IMR-90 (cell line): ENCODE results near the gene TRIO. TPM values are rescaled to one million over a fixed set of nuclear protein-coding genes. Genes with fewer than 3 reads are reported as not detected.
A peak's percentile ranks its signal among the peaks of the same experiment; 100 is the strongest.

Source experiments
- ATAC-seq: fragments of 200-7000 bp; cut with Tn5 transposase; 2 replicates; pipeline ENCODE4 v1.9.1; 2020; ENCODE audit warnings: low read depth, mild to moderate bottlenecking, moderate library complexity
- BruUV-seq: library from RNA; stranded (reverse); fragments of 400-500 nt; replicated peaks from 2 replicates; lab custom pipeline; 2021; lab: Mats Ljungman, UMichigan
- CTCF ChIA-PET: fragments of 300-600 bp; formaldehyde crosslinking; extraction: SDS; loops from one replicate; lab custom pipeline; 2021; ENCODE audit warnings: antibody characterized with exemption; lab: Yijun Ruan, JAX
- POLR2A ChIA-PET: fragments of 300-600 bp; sonication (Branson Sonifier 250); formaldehyde crosslinking; loops from one replicate; lab custom pipeline; 2022; ENCODE audit warnings: antibody characterized with exemption; ENCODE audit not compliant: unreplicated experiment; lab: Charles Lee
- DNase-seq: peaks from one replicate; pipeline ENCODE4 v3.0.0; 2013
- H2AFZ ChIP-seq: replicated peaks from 2 replicates; pipeline ENCODE3; 2013; ENCODE audit warnings: low read length, mild to moderate bottlenecking; ENCODE audit not compliant: poor library complexity
- H2AK5ac ChIP-seq: 2 replicates; pipeline ENCODE4 v1.6.1; 2013; ENCODE audit warnings: low read depth, low read length, inconsistent platforms
- H2AK9ac ChIP-seq: replicated peaks from 2 replicates; pipeline ENCODE3; 2013; ENCODE audit warnings: mild to moderate bottlenecking, low read depth, low read length, moderate library complexity; ENCODE audit not compliant: poor library complexity
- H2BK120ac ChIP-seq: 2 replicates; pipeline ENCODE4 v1.6.1; 2013; ENCODE audit warnings: low read depth, low read length, inconsistent platforms
- H2BK15ac ChIP-seq: 3 replicates; pipeline ENCODE4 v1.6.1; 2013; ENCODE audit warnings: low read depth, low read length, inconsistent platforms
- H2BK20ac ChIP-seq: 2 replicates; pipeline ENCODE4 v1.6.1; 2013; ENCODE audit warnings: low read depth, mild to moderate bottlenecking, inconsistent platforms, low read length, moderate library complexity
- H2BK5ac ChIP-seq: 2 replicates; pipeline ENCODE4 v1.6.1; 2013; ENCODE audit warnings: mild to moderate bottlenecking, low read depth, low read length, inconsistent platforms; ENCODE audit not compliant: poor library complexity, severe bottlenecking
- H3K14ac ChIP-seq: replicated peaks from 2 replicates; pipeline ENCODE4 v1.6.1; 2013; ENCODE audit warnings: low read depth, low read length, inconsistent platforms
- H3K18ac ChIP-seq: 2 replicates; pipeline ENCODE4 v1.6.1; 2013; ENCODE audit warnings: low read depth, low read length, control low read depth
- H3K23ac ChIP-seq: 2 replicates; pipeline ENCODE4 v1.6.1; 2013; ENCODE audit warnings: low read depth, low read length, inconsistent platforms
- H3K27ac ChIP-seq: 2 replicates; pipeline ENCODE4 v1.5.1; 2013; ENCODE audit warnings: mild to moderate bottlenecking, control low read depth, low read length; ENCODE audit not compliant: insufficient read depth
- H3K27me3 ChIP-seq: 2 replicates; pipeline ENCODE4 v1.6.1; 2013; ENCODE audit warnings: low read length; ENCODE audit not compliant: control insufficient read depth, insufficient read depth
- H3K36me3 ChIP-seq: 2 replicates; pipeline ENCODE4 v1.6.1; 2013; ENCODE audit warnings: low read length, mixed read lengths; ENCODE audit not compliant: control insufficient read depth, insufficient read depth
- H3K4ac ChIP-seq: 2 replicates; pipeline ENCODE4 v1.6.1; 2013; ENCODE audit warnings: low read depth, low read length, inconsistent platforms
- H3K4me1 ChIP-seq: 2 replicates; pipeline ENCODE4 v1.6.1; 2013; ENCODE audit warnings: low read length, mixed read lengths; ENCODE audit not compliant: control insufficient read depth, insufficient read depth
- H3K4me2 ChIP-seq: 2 replicates; pipeline ENCODE4 v1.6.1; 2013; ENCODE audit warnings: low read depth, mild to moderate bottlenecking, control low read depth, low read length, moderate library complexity
- H3K4me3 ChIP-seq: 2 replicates; pipeline ENCODE4 v1.5.1; 2013; ENCODE audit warnings: low read depth, mild to moderate bottlenecking, control low read depth, low read length, moderate library complexity; ENCODE audit not compliant: insufficient read depth
- H3K56ac ChIP-seq: 2 replicates; pipeline ENCODE4 v1.6.1; 2013; ENCODE audit warnings: low read length, inconsistent platforms; ENCODE audit not compliant: insufficient read depth; ENCODE audit errors: extremely low read depth
- H3K79me1 ChIP-seq, 2 experiments: 2 replicates each; pipeline ENCODE4 v1.6.1; 2013; ENCODE audit warnings: low read length in 2 of 2, inconsistent platforms in 1 of 2, low read depth in 1 of 2
- H3K9ac ChIP-seq: 2 replicates; pipeline ENCODE4 v1.6.1; 2013; ENCODE audit warnings: low read depth, low read length, control low read depth
- H3K9me1 ChIP-seq: 2 replicates; pipeline ENCODE4 v1.6.1; 2013; ENCODE audit warnings: low read length, inconsistent platforms; ENCODE audit not compliant: insufficient read depth
- H3K9me3 ChIP-seq: 2 replicates; pipeline ENCODE4 v1.6.1; 2013; ENCODE audit warnings: low read length; ENCODE audit not compliant: control insufficient read depth, insufficient read depth
- H4K20me1 ChIP-seq: 2 replicates; pipeline ENCODE4 v1.6.1; 2013; ENCODE audit warnings: low read length, inconsistent platforms; ENCODE audit not compliant: insufficient read depth
- H4K5ac ChIP-seq: 2 replicates; pipeline ENCODE4 v1.6.1; 2013; ENCODE audit warnings: mild to moderate bottlenecking, low read depth, low read length, control low read depth
- H4K8ac ChIP-seq, 2 experiments: 2 replicates each; pipeline ENCODE4 v1.6.1; 2013; ENCODE audit warnings: low read depth in 2 of 2, low read length in 2 of 2, control low read depth in 1 of 2, inconsistent platforms in 1 of 2
- H4K91ac ChIP-seq: 2 replicates; pipeline ENCODE4 v1.6.1; 2013; ENCODE audit warnings: low read depth, low read length, inconsistent platforms; ENCODE audit not compliant: insufficient read depth
- FOS ChIP-seq: fragments of 150-350 bp; IDR thresholded peaks from 2 replicates; pipeline ENCODE4 v1.6.1; 2016; ENCODE audit warnings: low read depth, low read length
- MXI1 ChIP-seq: IDR thresholded peaks from 2 replicates; pipeline ENCODE4 v1.6.1; 2012; ENCODE audit warnings: low read depth, mild to moderate bottlenecking, low read length, moderate library complexity, borderline replicate concordance
- WGBS, 2 experiments: methylation state at CpG; one replicate each; pipeline versions ENCODE4 v1.1.5 to v1.1.7; 2013; ENCODE audit warnings: missing lambda C conversion rate in 2 of 2; ENCODE audit not compliant: insufficient read length in 1 of 2; ENCODE audit errors: extremely low coverage in 2 of 2; 5-methylcytosine and 5-hydroxymethylcytosine counted together
- dilution Hi-C: fragments of 300-500 bp; cut with HindIII; formaldehyde crosslinking; loops from one replicate; pipeline ENCODE4 v1.14.3; 2018; ENCODE audit warnings: low sequenced_read_pairs; ENCODE audit not compliant: unreplicated experiment
- in situ Hi-C: fragments of 300-500 bp; cut with MboI; formaldehyde crosslinking; loops from 3 replicates; pipeline ENCODE4 v1.14.3; 2019; ENCODE audit warnings: low sequenced_read_pairs, inconsistent platforms, mixed read lengths
- intact Hi-C: fragments of 100-400 bp; cut with micrococcal nuclease; formaldehyde crosslinking; loops from 2 replicates; pipeline ENCODE4 v1.10.0; 2022
- polyA plus RNA-seq, 3 experiments: library from polyadenylated mRNA; depleted of rRNA; stranded (reverse); fragments of >200 nt; gene quantifications; 2 replicates each; pipeline ENCODE4 v1.2.3, GENCODE V29; 2012; ENCODE audit warnings: low replicate concordance in 1 of 3
- total RNA-seq: library from RNA; depleted of rRNA; stranded (reverse); fragments of >200 nt; gene quantifications from 2 replicates; pipeline ENCODE4 v1.2.3, GENCODE V29; 2012

The TRIO gene
- total and polyA plus RNA-seq, 2 of the 4 experiments (the other 2 are of a cell fraction): 206 to 522 TPM

- H4K8ac ChIP-seq: no peak overlapping the region
- H3K56ac ChIP-seq: no peak overlapping the region
- TF ChIP-seq FOS (no peak), MXI1 (no peak)
- no peak overlapping the region for H4K91ac ChIP-seq
- peaks cover 32 to 84% of the 10 kb centered on the region in 2 experiments for H3K79me1 ChIP-seq
- H3K4me1 ChIP-seq: peaks cover 42% of the 10 kb centered on the region
- no peak overlapping the region for H3K9ac ChIP-seq
- H3K14ac ChIP-seq: 0 out of 2 replicates have a peak overlapping the region, but pooled peaks have one; percentile 13
- ChIA-PET CTCF (interaction anchor here (2.5 kb wide), 1 partner anchor 247 kb away, joined by 9 read pairs; no protein-coding TSS in a partner anchor), POLR2A (no interaction called here)
- H2BK20ac ChIP-seq: no peak overlapping the region
- H2AK9ac ChIP-seq: no peak overlapping the region
- 0 out of 2 replicates have a peak overlapping the region, but pooled peaks have one; percentile 4 for H3K27ac ChIP-seq
- WGBS, 2 experiments: no CpG with 5 or more reads among the region's 3 CpGs
- BruUV-seq: no TSS peak
- in situ Hi-C loops (loop anchor here (10.0 to 25.0 kb wide), 2 partner anchors 243 to 611 kb away; no protein-coding TSS in a partner anchor), intact Hi-C loops (no loop called here), dilution Hi-C loops (no loop called here)
- no peak overlapping the region for H3K4ac ChIP-seq
- peaks cover 65% of the 10 kb centered on the region for H3K36me3 ChIP-seq
- H4K5ac ChIP-seq: no peak overlapping the region
- H2BK120ac ChIP-seq: no peak overlapping the region
- no peak overlapping the region for H3K4me3 ChIP-seq
- peaks cover 25% of the 10 kb centered on the region for H3K9me1 ChIP-seq
- H2BK15ac ChIP-seq: no peak overlapping the region
- no peak overlapping the region; the same call in 1 of the 2 replicates for H3K23ac ChIP-seq
- no peaks in the 10 kb centered on the region for H3K27me3 ChIP-seq
- H2AFZ ChIP-seq: no peak overlapping the region
- H3K4me2 ChIP-seq: no peak overlapping the region
- H2BK5ac ChIP-seq: peak overlapping the region; percentile 25
- no peaks in the 10 kb centered on the region for H3K9me3 ChIP-seq
- H2AK5ac ChIP-seq: no peak overlapping the region
- ATAC-seq (no peak), DNase-seq (no peak)
- peaks cover 92% of the 10 kb centered on the region for H4K20me1 ChIP-seq
- no peak overlapping the region for H3K18ac ChIP-seq
These were observed 258.5 kb downstream of the TRIO start for GRCh38 chr5:14401639-14402038.
